Measurements from ENCODE around the gene PLCH1.

Gene PLCH1

GRCh38 chr3:155382396-155383042 is 362.4 kb downstream of the PLCH1 start:
- H3K36me3 ChIP-seq, result no peaks in the 10 kb centered on the region
- H3K9me3 ChIP-seq, result no peaks in the 10 kb centered on the region
- peak; percentile 85 for TF ChIP-seq CTCF (IDR thresholded peaks at IDR 0.05; ENCODE audit: low read depth, low read length)
- H3K4me3 ChIP-seq (ENCODE audit: low read depth, low read length), result no peak overlapping the region
- no peaks in the 10 kb centered on the region for H3K4me1 ChIP-seq
- H3K27me3 ChIP-seq, result no peaks in the 10 kb centered on the region
- DNase-seq, result peak; percentile 81

GRCh38 chr3:155377847-155378246 is 367.0 kb downstream of the PLCH1 start:
- TF ChIP-seq CTCF (IDR thresholded peaks at IDR 0.05; ENCODE audit: low read depth, low read length), result no peak
- DNase-seq, result no peak
- Histone ChIP-seq H3K36me3 (no peaks in the 10 kb centered on the region), H3K9me3 (no peaks in the 10 kb centered on the region), H3K4me3 (ENCODE audit: low read depth, low read length) (no peak overlapping the region), H3K27me3 (no peaks in the 10 kb centered on the region), H3K4me1 (no peaks in the 10 kb centered on the region)

GRCh38 chr3:155377071-155377470 is 367.8 kb downstream of the PLCH1 start:
- Histone ChIP-seq H3K27me3 (no peaks in the 10 kb centered on the region), H3K36me3 (no peaks in the 10 kb centered on the region), H3K4me1 (no peaks in the 10 kb centered on the region), H3K4me3 (ENCODE audit: low read depth, low read length) (no peak overlapping the region), H3K9me3 (no peaks in the 10 kb centered on the region)
- no peak for TF ChIP-seq CTCF (IDR thresholded peaks at IDR 0.05; ENCODE audit: low read depth, low read length)
- no peak for DNase-seq

- TF ChIP-seq CTCF (IDR thresholded peaks at IDR 0.05; ENCODE audit: low read depth, low read length), result no peak
- no peaks in the 10 kb centered on the region for H3K27me3 ChIP-seq
- H3K36me3 ChIP-seq, result no peaks in the 10 kb centered on the region
- no peaks in the 10 kb centered on the region for H3K4me1 ChIP-seq
- H3K4me3 ChIP-seq (ENCODE audit: low read depth, low read length), result no peak overlapping the region
- DNase-seq, result no peak
- no peaks in the 10 kb centered on the region for H3K9me3 ChIP-seq
These were observed 372.6 kb downstream of the PLCH1 start for GRCh38 chr3:155372281-155372680.

GRCh38 chr3:155370764-155371503 is 373.9 kb downstream of the PLCH1 start:
- Histone ChIP-seq H3K36me3 (no peaks in the 10 kb centered on the region), H3K9me3 (no peaks in the 10 kb centered on the region), H3K4me1 (no peaks in the 10 kb centered on the region), H3K4me3 (ENCODE audit: low read depth, low read length) (no peak overlapping the region), H3K27me3 (no peaks in the 10 kb centered on the region)
- no peak for DNase-seq
- TF ChIP-seq CTCF (IDR thresholded peaks at IDR 0.05; ENCODE audit: low read depth, low read length), result no peak

- Histone ChIP-seq H3K4me1 (no peaks in the 10 kb centered on the region), H3K9me3 (no peaks in the 10 kb centered on the region), H3K36me3 (no peaks in the 10 kb centered on the region), H3K27me3 (no peaks in the 10 kb centered on the region), H3K4me3 (ENCODE audit: low read depth, low read length) (no peak overlapping the region)
- no peak for TF ChIP-seq CTCF (IDR thresholded peaks at IDR 0.05; ENCODE audit: low read depth, low read length)
- no peak for DNase-seq
These were observed 374.7 kb downstream of the PLCH1 start for GRCh38 chr3:155370198-155370597.

Measured in BE2C (cell line).